Prostate gland (tissue), 2 donors: ENCODE data around the gene AMOTL2.

Experiments
- CTCF ChIP-seq, 4 experiments: fragments of 200-600 bp in 2 of 4; fragments of 450-650 bp in 2 of 4; sonication (generic) in 2 of 4; IDR thresholded peaks; 1 replicate in 3 of 4; 2 replicates in 1 of 4; pipeline ENCODE4 v1.5.1; 2016 to 2019; ENCODE audit warnings: antibody characterized with exemption in 4 of 4, mild to moderate bottlenecking in 2 of 4, moderate library complexity in 2 of 4
- POLR2A ChIP-seq: fragments of 450-650 bp; IDR thresholded peaks from one replicate; pipeline ENCODE4 v1.6.1; 2016; ENCODE audit warnings: antibody characterized with exemption, mild to moderate bottlenecking

- no peak for TF ChIP-seq CTCF (IDR thresholded peaks at IDR 0.05)
- TF ChIP-seq POLR2A = no peak
Measured at GRCh38 chr3:134325706-134326105, 48.5 kb downstream of the AMOTL2 start.
